ENCODE results near the gene DSE. TPM values are rescaled to one million over a fixed set of nuclear protein-coding genes. Genes with fewer than 3 reads are reported as not detected.

The DSE gene
- total RNA-seq, 2 experiments from 2014 or later, result 3.6 to 4.2 TPM

- no peaks in the 10 kb centered on the region for H3K9me3 Mint-ChIP-seq
- ChIA-PET CTCF (no interaction called here), POLR2A (no interaction called here)
- no peaks in the 10 kb centered on the region for H3K36me3 Mint-ChIP-seq (ENCODE audit: low read depth)
- H3K27me3 Mint-ChIP-seq, result no peaks in the 10 kb centered on the region
- H3K4me3 Mint-ChIP-seq, result no peak overlapping the region
- no peak overlapping the region for H3K27ac Mint-ChIP-seq
- DNase-seq, result no peak
- peaks cover 2% of the 10 kb centered on the region for H3K4me1 Mint-ChIP-seq
Observed at GRCh38 chr6:116397914-116398313, 27.2 kb downstream of the DSE start.

- Mint-ChIP-seq H3K36me3 (ENCODE audit: low read depth) (no peaks in the 10 kb centered on the region), H3K27ac (no peak overlapping the region), H3K9me3 (no peaks in the 10 kb centered on the region), H3K4me1 (no peaks in the 10 kb centered on the region), H3K27me3 (peaks cover 2% of the 10 kb centered on the region), H3K4me3 (no peak overlapping the region)
- ChIA-PET CTCF (no interaction called here), POLR2A (no interaction called here)
- DNase-seq, result no peak
Observed at GRCh38 chr6:116398316-116399010, 27.7 kb downstream of the DSE start.

- Mint-ChIP-seq H3K4me3 (no peak overlapping the region), H3K4me1 (no peaks in the 10 kb centered on the region), H3K9me3 (no peaks in the 10 kb centered on the region), H3K36me3 (ENCODE audit: low read depth) (no peaks in the 10 kb centered on the region), H3K27me3 (peaks cover 4% of the 10 kb centered on the region), H3K27ac (no peak overlapping the region)
- CTCF ChIA-PET, result no interaction called here
- DNase-seq, result no peak
- POLR2A ChIA-PET, result no interaction called here
Observed at GRCh38 chr6:116399287-116399686, 28.5 kb downstream of the DSE start.

GRCh38 chr6:116400328-116400727 lies 29.6 kb downstream of the DSE start:
- Mint-ChIP-seq H3K4me1 (no peaks in the 10 kb centered on the region), H3K36me3 (ENCODE audit: low read depth) (no peaks in the 10 kb centered on the region), H3K9me3 (no peaks in the 10 kb centered on the region), H3K27ac (no peak overlapping the region), H3K4me3 (no peak overlapping the region), H3K27me3 (peaks cover 11% of the 10 kb centered on the region)
- ChIA-PET POLR2A (no interaction called here), CTCF (interaction anchor here (0.7 to 1.2 kb wide), 2 partner anchors 10 to 28 kb away, joined by 3 read pairs; no protein-coding TSS in a partner anchor)
- no peak for DNase-seq

GRCh38 chr6:116402108-116402937 lies 31.6 kb downstream of the DSE start:
- no peak for DNase-seq
- ChIA-PET POLR2A (no interaction called here), CTCF (interaction anchor here (1.2 to 2.0 kb wide), 2 partner anchors 9 to 24 kb away, joined by 3 to 5 read pairs; no protein-coding TSS in a partner anchor)
- H3K9me3 Mint-ChIP-seq, result no peaks in the 10 kb centered on the region
- no peak overlapping the region for H3K27ac Mint-ChIP-seq
- H3K36me3 Mint-ChIP-seq (ENCODE audit: low read depth), result no peaks in the 10 kb centered on the region
- H3K27me3 Mint-ChIP-seq, result peaks cover 19% of the 10 kb centered on the region
- no peak overlapping the region for H3K4me3 Mint-ChIP-seq
- H3K4me1 Mint-ChIP-seq, result no peaks in the 10 kb centered on the region

- ChIA-PET POLR2A (no interaction called here), CTCF (interaction anchor here (2.0 kb wide), 1 partner anchor 23 kb away, joined by 5 read pairs; no protein-coding TSS in a partner anchor)
- Mint-ChIP-seq H3K4me3 (no peak overlapping the region), H3K4me1 (no peaks in the 10 kb centered on the region), H3K9me3 (no peaks in the 10 kb centered on the region), H3K36me3 (ENCODE audit: low read depth) (no peaks in the 10 kb centered on the region), H3K27me3 (peaks cover 22% of the 10 kb centered on the region), H3K27ac (no peak overlapping the region)
- no peak for DNase-seq
Observed at GRCh38 chr6:116403205-116403604, 32.5 kb downstream of the DSE start.

- DNase-seq, result no peak
- Mint-ChIP-seq H3K27ac (no peak overlapping the region), H3K36me3 (ENCODE audit: low read depth) (no peaks in the 10 kb centered on the region), H3K9me3 (no peaks in the 10 kb centered on the region), H3K4me1 (no peaks in the 10 kb centered on the region), H3K27me3 (peaks cover 22% of the 10 kb centered on the region), H3K4me3 (no peak overlapping the region)
- ChIA-PET POLR2A (no interaction called here), CTCF (interaction anchor here (0.6 to 0.9 kb wide), 2 partner anchors 8 to 313 kb away, joined by 3 read pairs; no protein-coding TSS in a partner anchor)
Observed at GRCh38 chr6:116404696-116405095, 33.9 kb downstream of the DSE start.

GRCh38 chr6:116405138-116405537 lies 34.4 kb downstream of the DSE start:
- CTCF ChIA-PET, result no interaction called here
- Mint-ChIP-seq H3K4me3 (no peak overlapping the region), H3K9me3 (no peaks in the 10 kb centered on the region), H3K27me3 (peaks cover 22% of the 10 kb centered on the region), H3K4me1 (no peaks in the 10 kb centered on the region), H3K27ac (no peak overlapping the region), H3K36me3 (ENCODE audit: low read depth) (no peaks in the 10 kb centered on the region)
- POLR2A ChIA-PET, result no interaction called here
- no peak for DNase-seq

- H3K4me3 Mint-ChIP-seq, result no peak overlapping the region
- H3K27ac Mint-ChIP-seq, result no peak overlapping the region
- no peak for DNase-seq
- H3K27me3 Mint-ChIP-seq, result peaks cover 22% of the 10 kb centered on the region
- POLR2A ChIA-PET, result no interaction called here
- no peaks in the 10 kb centered on the region for H3K36me3 Mint-ChIP-seq (ENCODE audit: low read depth)
- CTCF ChIA-PET, result no interaction called here
- H3K9me3 Mint-ChIP-seq, result no peaks in the 10 kb centered on the region
- no peaks in the 10 kb centered on the region for H3K4me1 Mint-ChIP-seq
Observed at GRCh38 chr6:116405652-116406356, 35.1 kb downstream of the DSE start.

GRCh38 chr6:116406678-116407345 lies 36.1 kb downstream of the DSE start:
- Mint-ChIP-seq H3K27me3 (peaks cover 22% of the 10 kb centered on the region), H3K4me3 (no peak overlapping the region), H3K4me1 (no peaks in the 10 kb centered on the region), H3K36me3 (ENCODE audit: low read depth) (no peaks in the 10 kb centered on the region), H3K9me3 (no peaks in the 10 kb centered on the region), H3K27ac (no peak overlapping the region)
- no peak for DNase-seq
- ChIA-PET CTCF (no interaction called here), POLR2A (no interaction called here)

- no peaks in the 10 kb centered on the region for H3K36me3 Mint-ChIP-seq (ENCODE audit: low read depth)
- DNase-seq, result no peak
- no peak overlapping the region for H3K4me3 Mint-ChIP-seq
- H3K27me3 Mint-ChIP-seq, result peaks cover 20% of the 10 kb centered on the region
- POLR2A ChIA-PET, result no interaction called here
- CTCF ChIA-PET, result no interaction called here
- no peaks in the 10 kb centered on the region for H3K4me1 Mint-ChIP-seq
- H3K27ac Mint-ChIP-seq, result no peak overlapping the region
- H3K9me3 Mint-ChIP-seq, result no peaks in the 10 kb centered on the region
Observed at GRCh38 chr6:116408491-116408890, 37.7 kb downstream of the DSE start.

GRCh38 chr6:116409756-116410155 lies 39.0 kb downstream of the DSE start:
- no peak overlapping the region for H3K4me3 Mint-ChIP-seq
- DNase-seq, result no peak
- POLR2A ChIA-PET, result no interaction called here
- H3K9me3 Mint-ChIP-seq, result no peaks in the 10 kb centered on the region
- H3K27me3 Mint-ChIP-seq, result peaks cover 13% of the 10 kb centered on the region
- no peak overlapping the region for H3K27ac Mint-ChIP-seq
- H3K36me3 Mint-ChIP-seq (ENCODE audit: low read depth), result no peaks in the 10 kb centered on the region
- no peaks in the 10 kb centered on the region for H3K4me1 Mint-ChIP-seq
- CTCF ChIA-PET, result no interaction called here

GRCh38 chr6:116411284-116411623 lies 40.5 kb downstream of the DSE start:
- no peak for DNase-seq
- Mint-ChIP-seq H3K27me3 (peaks cover 6% of the 10 kb centered on the region), H3K9me3 (no peaks in the 10 kb centered on the region), H3K27ac (no peak overlapping the region), H3K4me1 (no peaks in the 10 kb centered on the region), H3K4me3 (no peak overlapping the region), H3K36me3 (ENCODE audit: low read depth) (no peaks in the 10 kb centered on the region)
- CTCF ChIA-PET, result interaction anchor here (1.4 kb wide), 1 partner anchor 126 kb away, joined by 4 read pairs; no protein-coding TSS in a partner anchor
- POLR2A ChIA-PET, result no interaction called here

Data from activated CD4-positive, alpha-beta T cell treated with anti-CD3 and anti-CD28 coated beads, Interleukin-2, amount 10 ng/mL, durations not matched to agents 7 days and 5 days (primary cell).